ENCODE results near the gene CERK. TPM values are rescaled to one million over a fixed set of nuclear protein-coding genes. Genes with fewer than 3 reads are reported as not detected.
A peak's percentile ranks its signal among the peaks of the same experiment; 100 is the strongest.

CERK gene
- polyA plus RNA-seq, 3 donors from 2014 or later = 31.1 to 59.4 (median 38.9) TPM

DNA sequence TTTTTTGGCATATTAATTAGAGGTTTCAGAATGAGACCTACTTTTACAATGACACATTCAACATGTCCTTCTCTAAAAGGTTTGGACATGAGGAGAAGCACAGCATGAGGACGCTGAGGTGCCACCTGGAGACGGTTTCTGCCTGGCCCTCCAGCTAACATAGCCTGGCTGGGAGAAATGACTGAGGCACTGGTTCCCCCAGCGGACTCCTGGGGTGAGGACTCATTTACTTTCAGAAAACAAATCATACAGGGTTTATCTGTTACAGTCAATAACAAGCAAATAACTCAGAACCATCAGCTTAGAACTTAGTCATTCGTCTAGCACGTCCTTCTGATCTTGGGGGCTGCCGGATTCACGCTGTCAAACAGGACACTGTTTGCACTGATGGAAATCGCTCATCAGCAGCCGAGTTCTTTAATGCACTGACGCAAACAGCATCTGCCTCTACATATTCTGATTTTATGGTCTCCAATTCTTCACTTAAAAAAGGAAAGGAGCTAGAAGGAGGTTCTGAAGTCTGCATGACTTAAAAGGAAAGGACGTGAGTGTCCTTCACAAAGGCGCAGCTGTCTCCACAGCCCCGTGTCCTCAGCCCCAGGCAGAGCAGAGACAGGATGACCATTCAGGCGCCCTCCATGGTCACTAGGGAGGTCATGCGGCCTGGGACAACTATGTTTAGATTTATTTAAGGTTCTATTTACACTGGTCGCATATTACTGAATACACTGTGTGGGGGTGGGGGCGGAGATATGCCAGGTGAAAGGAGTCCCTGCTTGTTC lies 44.2 kb downstream of the CERK start:
- Mint-ChIP-seq H3K27ac (peak overlapping the region in 3 of 6 donors; percentile 12 to 57 (median 55)), H3K36me3 (peaks cover 4 to 31% (median 11%) of the 10 kb centered on the region in 3 donors), H3K27me3 (ENCODE audit: low read depth in 3 of 3) (peaks cover 0 to 2% (median 0%) of the 10 kb centered on the region in 3 donors), H3K4me3 (no peak overlapping the region), H3K9me3 (no peaks in the 10 kb centered on the region), H3K4me1 (no peaks in the 10 kb centered on the region)
- no peak for DNase-seq

DNA sequence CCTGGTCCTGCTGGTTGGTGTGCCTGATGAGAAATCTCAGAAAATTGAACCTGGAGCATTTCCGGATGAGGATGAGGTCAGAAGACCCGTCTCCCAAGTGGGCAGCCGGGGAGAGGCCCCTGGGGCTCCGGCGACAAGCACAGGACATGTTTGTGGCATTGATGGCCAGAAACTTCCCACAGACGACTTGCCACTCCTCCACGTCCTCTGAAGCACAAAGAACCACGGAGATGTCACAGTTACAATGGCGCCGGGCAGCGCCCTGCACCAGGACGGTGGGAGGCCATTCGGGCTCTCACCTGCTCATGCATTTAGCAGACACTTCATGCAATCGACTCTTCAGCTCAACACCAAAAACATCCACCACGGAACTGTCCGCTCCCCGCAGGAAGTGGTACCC lies 46.5 kb downstream of the CERK start:
- H3K36me3 Mint-ChIP-seq = peaks cover 6 to 25% (median 8%) of the 10 kb centered on the region in 3 donors
- H3K27me3 Mint-ChIP-seq (ENCODE audit: low read depth in 3 of 3) = peaks cover 0 to 2% (median 0%) of the 10 kb centered on the region in 3 donors
- DNase-seq = no peak
- no peak overlapping the region for H3K4me3 Mint-ChIP-seq
- H3K9me3 Mint-ChIP-seq = no peaks in the 10 kb centered on the region
- H3K4me1 Mint-ChIP-seq = no peaks in the 10 kb centered on the region
- peak overlapping the region in 1 of 6 donors; percentile 22 for H3K27ac Mint-ChIP-seq

DNA sequence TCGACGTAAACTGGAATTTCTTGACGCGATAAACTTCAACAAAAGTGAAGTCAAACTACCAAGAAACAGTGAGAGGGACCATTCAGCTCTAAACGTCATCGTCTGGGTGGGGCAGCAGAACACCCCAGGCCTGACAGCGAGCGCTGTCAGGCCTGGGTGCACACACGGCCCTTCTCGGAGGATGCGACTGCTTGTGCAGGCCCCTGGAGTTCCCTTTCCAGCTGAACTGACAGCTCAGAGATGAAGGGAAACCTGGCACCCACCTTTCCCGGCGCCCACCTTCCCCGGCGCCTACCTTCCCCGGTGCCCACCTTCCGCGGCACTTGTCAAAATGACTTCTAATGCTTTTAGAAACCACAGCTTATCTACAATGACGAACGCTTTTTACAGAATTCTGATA lies 47.9 kb downstream of the CERK start:
- Mint-ChIP-seq H3K4me3 (no peak overlapping the region), H3K4me1 (peaks cover 4 to 8% of the 10 kb centered on the region in 2 donors), H3K36me3 (peaks cover 8 to 32% (median 9%) of the 10 kb centered on the region in 3 donors), H3K27me3 (ENCODE audit: low read depth in 3 of 3) (peaks cover 0 to 2% (median 2%) of the 10 kb centered on the region in 3 donors), H3K27ac (no peak overlapping the region), H3K9me3 (no peaks in the 10 kb centered on the region)
- no peak for DNase-seq

DNA sequence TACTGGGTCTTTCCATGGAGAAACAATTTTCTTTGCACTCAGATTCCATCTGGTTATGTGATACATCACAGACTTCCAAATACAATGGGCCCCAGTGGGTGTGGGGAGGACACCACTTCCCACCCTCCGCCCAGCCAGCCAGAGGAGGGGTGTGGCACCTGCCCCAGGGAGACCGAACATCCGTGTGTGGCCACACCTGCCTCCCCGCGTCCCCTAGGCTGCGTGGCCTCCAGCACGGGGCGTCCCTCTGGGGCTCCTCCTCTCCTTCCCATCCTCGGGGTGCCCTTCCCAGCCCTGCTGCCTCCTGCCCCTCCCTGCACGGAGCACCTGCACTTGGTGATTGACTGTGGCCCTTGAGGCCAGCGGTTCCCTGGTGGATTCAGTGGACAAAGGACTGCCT lies 49.1 kb downstream of the CERK start:
- Mint-ChIP-seq H3K36me3 (peaks cover 8 to 31% (median 9%) of the 10 kb centered on the region in 3 donors), H3K9me3 (no peaks in the 10 kb centered on the region), H3K4me3 (no peak overlapping the region)

DNA sequence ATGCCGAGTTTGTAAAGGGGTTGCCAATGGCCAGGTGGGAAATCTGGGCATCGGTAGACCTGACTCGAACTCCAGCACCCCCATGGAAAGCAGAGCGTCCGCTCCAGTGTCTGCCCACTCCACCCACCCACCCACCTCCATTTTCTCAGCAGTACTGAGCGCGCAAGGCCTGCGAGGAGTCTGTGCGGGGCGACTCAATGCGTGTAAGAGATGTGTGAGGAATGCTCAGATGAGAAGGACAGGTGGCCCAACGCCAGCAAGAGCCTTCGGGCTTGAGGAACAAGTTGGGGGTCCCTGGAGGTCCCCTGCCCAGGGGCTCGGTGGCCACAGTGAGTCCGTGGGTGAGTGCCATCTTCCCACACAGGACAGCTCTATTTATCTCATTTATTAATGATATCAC lies 50.6 kb downstream of the CERK start:
- H3K27ac Mint-ChIP-seq = no peak overlapping the region
- peaks cover 8 to 27% (median 9%) of the 10 kb centered on the region in 3 donors for H3K36me3 Mint-ChIP-seq
- H3K4me1 Mint-ChIP-seq = peaks cover 4 to 8% of the 10 kb centered on the region in 2 donors
- peaks cover 0 to 2% (median 1%) of the 10 kb centered on the region in 3 donors for H3K27me3 Mint-ChIP-seq (ENCODE audit: low read depth in 3 of 3)
- H3K9me3 Mint-ChIP-seq = no peaks in the 10 kb centered on the region
- H3K4me3 Mint-ChIP-seq = no peak overlapping the region
- no peak for DNase-seq

More for the DNA sequence above, 49.1 kb downstream of the CERK start:
- Mint-ChIP-seq H3K27me3 (ENCODE audit: low read depth in 3 of 3) (peaks cover 0 to 2% (median 2%) of the 10 kb centered on the region in 3 donors), H3K4me1 (peaks cover 4 to 8% of the 10 kb centered on the region in 2 donors), H3K27ac (peak overlapping the region in 2 of 6 donors; percentile 24 to 64)
- no peak for DNase-seq

DNA sequence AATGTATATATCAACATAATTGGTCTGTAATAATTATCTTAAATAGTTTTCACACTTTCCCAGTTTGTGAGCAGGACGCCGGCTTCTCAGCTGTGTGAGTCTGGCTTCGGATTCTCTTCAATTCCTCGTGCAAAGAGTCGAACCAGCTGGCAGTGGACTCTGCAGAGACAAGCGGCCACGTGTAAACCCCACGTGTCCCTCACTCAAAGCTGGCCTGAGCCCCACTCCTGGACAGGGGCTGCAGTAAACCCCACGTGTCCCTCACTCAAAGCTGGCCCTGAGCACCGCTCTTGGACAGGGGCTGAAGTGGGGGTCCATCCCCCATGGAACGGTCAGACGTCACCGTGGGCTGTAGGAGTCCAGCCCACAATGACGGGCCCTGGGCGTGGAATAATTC lies 51.0 kb downstream of the CERK start:
- no peak for DNase-seq
- H3K4me1 Mint-ChIP-seq = peaks cover 4 to 8% of the 10 kb centered on the region in 2 donors
- H3K9me3 Mint-ChIP-seq = no peaks in the 10 kb centered on the region
- no peak overlapping the region for H3K4me3 Mint-ChIP-seq
- H3K36me3 Mint-ChIP-seq = peaks cover 8 to 27% (median 9%) of the 10 kb centered on the region in 3 donors
- peaks cover 0 to 5% (median 1%) of the 10 kb centered on the region in 3 donors for H3K27me3 Mint-ChIP-seq (ENCODE audit: low read depth in 3 of 3)
- H3K27ac Mint-ChIP-seq = no peak overlapping the region

DNA sequence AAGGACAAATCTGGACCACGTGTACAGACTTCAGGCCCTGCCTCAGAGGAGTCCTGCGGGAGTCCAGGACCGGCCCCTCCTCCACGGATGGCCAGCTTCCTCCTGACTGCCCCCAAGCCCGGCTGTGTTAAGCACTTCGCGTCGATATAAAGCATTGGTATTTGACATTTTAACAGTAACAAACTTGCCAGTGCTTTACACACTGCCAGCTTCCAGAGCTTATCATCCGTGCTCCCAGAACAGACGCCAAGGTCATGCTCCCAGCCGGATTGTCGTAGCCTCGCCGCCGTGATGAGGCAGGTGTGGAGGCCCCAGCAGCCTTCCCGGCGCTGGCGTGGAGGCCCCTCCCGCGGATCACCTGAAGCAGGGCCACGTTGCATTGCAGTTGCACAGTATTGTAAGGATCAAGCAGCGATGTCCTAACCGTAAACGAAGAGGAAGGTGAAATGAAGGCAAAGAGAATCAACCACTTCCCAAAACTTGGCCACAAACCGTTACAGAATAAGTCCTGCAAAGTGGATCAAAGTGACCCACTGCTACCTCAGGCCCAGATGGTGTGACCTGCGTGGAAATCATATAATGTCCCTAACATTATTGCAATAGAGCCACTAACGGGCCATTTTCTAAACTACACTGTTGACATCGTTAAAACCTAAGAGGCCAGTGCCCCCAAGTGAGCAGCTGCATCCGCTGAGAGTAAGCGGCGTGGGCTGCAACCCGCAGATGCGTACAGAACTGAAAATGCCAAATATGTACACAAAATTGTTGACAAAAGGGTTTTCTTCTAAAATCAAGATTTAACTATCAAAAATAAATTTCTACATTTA lies 51.6 kb downstream of the CERK start:
- Mint-ChIP-seq H3K27me3 (ENCODE audit: low read depth in 3 of 3) (peaks cover under 1 to 5% (median 4%) of the 10 kb centered on the region in 3 donors), H3K36me3 (peaks cover 8 to 25% (median 9%) of the 10 kb centered on the region in 3 donors), H3K4me3 (no peak overlapping the region), H3K4me1 (peaks cover 4 to 8% of the 10 kb centered on the region in 2 donors), H3K9me3 (no peaks in the 10 kb centered on the region), H3K27ac (peak overlapping the region in 1 of 6 donors; percentile 2)
- DNase-seq = no peak

DNA sequence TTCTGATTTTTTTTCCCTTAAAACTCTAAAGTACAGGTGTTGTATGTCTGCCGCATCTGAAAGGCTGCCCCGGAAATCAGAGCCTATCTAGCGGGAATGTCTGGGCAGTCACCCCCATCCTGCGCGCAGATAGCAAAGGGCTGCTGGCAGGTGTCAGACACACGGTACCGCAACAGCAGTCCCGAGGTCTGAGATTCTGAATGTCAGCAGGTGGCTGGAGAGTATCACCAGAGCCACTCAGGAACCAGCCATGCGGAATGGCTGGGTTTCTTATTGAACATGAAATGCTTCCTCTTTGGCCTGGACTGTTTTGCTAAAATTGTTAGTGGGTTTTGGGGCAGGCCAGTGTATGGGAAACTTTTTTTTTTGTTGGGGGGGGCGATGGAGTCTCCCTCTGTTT lies 53.3 kb downstream of the CERK start:
- H3K4me3 Mint-ChIP-seq = no peak overlapping the region
- DNase-seq = no peak
- peak overlapping the region in 3 of 6 donors; percentile 9 to 41 (median 29) for H3K27ac Mint-ChIP-seq
- peaks cover 3 to 15% (median 8%) of the 10 kb centered on the region in 3 donors for H3K36me3 Mint-ChIP-seq
- peaks cover 4 to 8% of the 10 kb centered on the region in 2 donors for H3K4me1 Mint-ChIP-seq
- H3K9me3 Mint-ChIP-seq = no peaks in the 10 kb centered on the region
- peaks cover 2 to 5% (median 4%) of the 10 kb centered on the region in 3 donors for H3K27me3 Mint-ChIP-seq (ENCODE audit: low read depth in 3 of 3)

DNA sequence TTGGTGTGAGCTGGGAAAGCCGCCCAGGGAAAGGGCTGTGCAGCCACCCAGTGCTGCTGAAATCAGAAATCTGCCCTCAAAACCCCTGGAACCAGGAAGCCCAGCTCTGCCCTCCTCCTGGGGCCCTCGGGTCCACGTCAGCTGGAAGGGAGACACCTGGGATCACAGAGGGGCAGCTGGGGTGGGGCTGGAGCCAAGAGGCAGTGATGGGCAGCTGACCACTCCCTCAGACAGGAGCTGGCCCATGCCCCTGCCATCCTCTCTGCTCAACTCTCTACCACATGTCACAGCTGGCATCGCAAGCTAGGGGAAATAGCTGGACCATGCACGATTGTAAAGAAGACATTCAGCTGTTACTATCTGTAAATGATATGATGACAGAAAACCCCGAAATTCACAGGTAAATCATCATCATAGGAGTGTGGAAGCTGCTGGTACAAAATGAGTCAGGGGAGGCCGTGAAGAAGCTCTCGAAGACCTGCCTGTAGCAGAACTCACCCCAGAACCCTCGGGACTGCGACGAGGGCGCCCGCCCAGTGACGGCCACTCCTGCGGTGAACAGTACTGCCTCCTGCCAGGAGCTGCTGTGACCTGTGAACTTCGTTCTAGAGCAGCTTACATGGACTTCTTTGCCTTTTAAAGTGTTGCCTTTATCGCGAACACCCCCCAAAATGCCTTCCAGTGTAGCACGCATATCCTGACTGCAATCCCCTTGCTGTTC lies 55.9 kb downstream of the CERK start:
- Mint-ChIP-seq H3K27me3 (ENCODE audit: low read depth in 3 of 3) (peaks cover 2 to 5% (median 3%) of the 10 kb centered on the region in 3 donors), H3K9me3 (no peaks in the 10 kb centered on the region), H3K27ac (peak overlapping the region in 1 of 6 donors; percentile 17), H3K4me1 (peaks cover 6 to 8% of the 10 kb centered on the region in 2 donors), H3K36me3 (peaks cover 0 to 8% (median 3%) of the 10 kb centered on the region in 3 donors), H3K4me3 (no peak overlapping the region)
- no peak for DNase-seq

DNA sequence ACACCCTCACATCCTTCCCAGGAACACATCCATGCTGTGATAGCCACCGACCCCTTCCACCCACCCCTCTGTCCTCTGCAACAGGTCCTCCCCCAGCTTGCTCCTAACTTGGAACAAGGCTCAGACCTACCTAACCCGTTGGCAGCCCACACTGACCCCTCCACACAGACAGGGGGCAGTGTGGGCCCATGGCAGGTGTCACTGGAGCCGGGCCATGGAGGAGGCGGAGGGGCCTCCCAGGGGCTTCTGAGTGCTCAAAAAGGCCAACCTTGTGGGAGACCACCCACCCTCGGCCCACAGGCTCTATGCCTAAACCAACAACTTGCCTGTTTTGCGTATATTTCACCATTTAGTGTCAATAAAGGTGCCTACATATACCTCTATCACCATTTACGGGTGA lies 57.0 kb downstream of the CERK start:
- Mint-ChIP-seq H3K36me3 (peaks cover 0 to 7% (median 0%) of the 10 kb centered on the region in 3 donors), H3K4me1 (peaks cover 6 to 7% of the 10 kb centered on the region in 2 donors), H3K4me3 (no peak overlapping the region), H3K9me3 (no peaks in the 10 kb centered on the region), H3K27ac (peak overlapping the region in 2 of 6 donors; percentile 24 to 40), H3K27me3 (ENCODE audit: low read depth in 3 of 3) (peaks cover 2 to 5% (median 3%) of the 10 kb centered on the region in 3 donors)
- DNase-seq = no peak

DNA sequence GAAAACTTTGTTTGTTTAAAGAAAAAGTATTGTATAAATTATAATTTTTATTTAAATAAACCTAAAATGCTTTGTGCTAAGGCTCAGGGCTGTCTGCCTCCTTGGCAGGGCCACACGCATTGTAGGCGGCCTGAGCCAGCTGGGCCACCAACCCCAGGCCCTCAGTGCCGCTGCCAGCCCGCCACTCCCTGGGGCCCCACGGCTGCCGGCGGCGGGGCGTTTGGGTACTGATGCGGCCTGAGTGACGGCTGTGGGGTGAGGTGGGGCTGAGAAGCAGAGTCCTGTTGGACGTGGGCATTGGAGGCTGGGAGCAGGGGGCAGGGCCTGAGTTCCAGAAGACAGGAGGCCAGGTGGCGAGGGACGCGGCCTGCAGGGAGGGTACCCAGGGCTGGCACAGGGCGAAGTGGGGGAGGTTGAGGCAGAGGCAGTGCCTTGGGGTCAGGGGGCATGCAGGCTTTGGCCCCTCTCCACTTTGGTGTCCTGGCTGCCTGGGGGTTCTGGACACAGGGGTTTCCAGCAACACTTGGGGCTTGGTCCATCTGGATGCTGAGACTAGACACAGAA lies 58.3 kb downstream of the CERK start:
- Mint-ChIP-seq H3K4me3 (no peak overlapping the region), H3K9me3 (no peaks in the 10 kb centered on the region), H3K4me1 (peaks cover 0 to 2% of the 10 kb centered on the region in 2 donors), H3K36me3 (no peaks in the 10 kb centered on the region), H3K27me3 (ENCODE audit: low read depth in 3 of 3) (peaks cover 2 to 6% (median 3%) of the 10 kb centered on the region in 3 donors), H3K27ac (no peak overlapping the region)
- no peak for DNase-seq

DNA sequence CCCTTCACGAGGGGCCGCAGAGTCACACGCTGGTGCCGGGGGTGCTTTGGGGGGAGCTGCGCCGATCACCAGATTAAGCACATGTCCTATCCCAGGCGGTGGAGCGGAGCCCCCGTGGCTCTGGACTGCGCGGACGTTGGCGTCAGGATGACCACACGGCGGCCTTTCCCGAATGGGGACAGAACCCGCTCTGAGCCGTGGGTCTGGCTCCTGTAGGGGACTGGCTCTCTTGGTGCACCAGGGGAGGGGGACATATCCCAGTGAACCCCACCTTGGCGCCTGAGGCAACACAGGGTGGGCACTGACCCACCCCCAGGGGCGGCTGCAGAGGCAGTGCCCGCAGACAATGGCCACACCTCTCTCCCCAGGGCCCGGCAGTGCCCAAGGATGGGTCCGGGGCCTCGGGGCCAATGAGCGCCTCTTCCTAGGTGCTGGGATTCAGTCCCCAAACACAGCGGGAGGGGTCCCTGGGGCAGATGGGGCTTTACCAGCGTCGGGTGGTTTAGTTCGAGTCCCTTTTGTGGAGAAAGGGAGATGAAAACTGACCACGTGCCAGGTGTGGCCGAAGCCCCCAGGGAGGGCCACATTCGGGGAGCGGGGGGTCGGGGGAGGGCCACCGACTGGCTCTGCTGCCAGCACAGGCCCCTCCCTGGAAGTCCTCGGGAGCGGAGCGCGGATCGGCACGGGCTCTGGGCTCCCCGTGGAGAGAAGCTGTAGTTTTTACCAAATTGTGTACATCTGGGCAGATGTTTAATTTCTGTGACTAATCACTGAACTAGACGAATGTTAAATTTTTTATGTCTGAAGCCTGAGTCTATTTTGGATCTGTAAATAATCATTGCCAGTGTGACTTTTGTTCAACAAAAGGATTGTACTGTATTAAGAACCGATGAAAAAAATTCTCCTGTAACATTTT lies 59.0 kb downstream of the CERK start:
- H3K4me1 Mint-ChIP-seq = peaks cover 5% of the 10 kb centered on the region in 2 donors
- H3K27me3 Mint-ChIP-seq (ENCODE audit: low read depth in 3 of 3) = peaks cover 2 to 6% (median 3%) of the 10 kb centered on the region in 3 donors
- peaks cover 0 to 3% (median 0%) of the 10 kb centered on the region in 3 donors for H3K36me3 Mint-ChIP-seq
- no peak for DNase-seq
- no peak overlapping the region for H3K4me3 Mint-ChIP-seq
- H3K9me3 Mint-ChIP-seq = no peaks in the 10 kb centered on the region
- no peak overlapping the region for H3K27ac Mint-ChIP-seq
